Brain microvascular endothelial cell (primary cell): Measurements from ENCODE around the gene SNRNP70.

ENCODE experiments used
- DNase-seq: peaks from one replicate; pipeline ENCODE4 v3.0.0-alpha.2; 2020
- H3K27ac ChIP-seq: fragments of 250-450 bp; sonication (Bioruptor Pico); 2 replicates; pipeline ENCODE4 v1.5.1; 2020; ENCODE audit warnings: mild to moderate bottlenecking, moderate library complexity
- H3K27me3 ChIP-seq: fragments of 250-450 bp; sonication (Bioruptor Pico); replicated peaks from 2 replicates; pipeline ENCODE4 v1.5.1; 2020; ENCODE audit warnings: mild to moderate bottlenecking
- H3K36me3 ChIP-seq: fragments of 250-450 bp; sonication (Bioruptor Pico); replicated peaks from 2 replicates; pipeline ENCODE4 v1.5.1; 2020; ENCODE audit warnings: mild to moderate bottlenecking
- H3K4me3 ChIP-seq: 2 replicates; pipeline ENCODE4 v1.5.1; 2011; ENCODE audit warnings: low read depth, mild to moderate bottlenecking, control low read depth, low read length, moderate library complexity
- in situ Hi-C: cut with HindIII; loops from 2 replicates; pipeline ENCODE4 v1.10.0; 2017; ENCODE audit warnings: low sequenced_read_pairs, low pct_ligation_motif_present
- TF ChIP-seq, protein P1 (sequence below): IDR thresholded peaks from 2 replicates; pipeline ENCODE4 v1.5.1; 2011; ENCODE audit warnings: low read depth, mild to moderate bottlenecking, moderate library complexity, low read length, control low read depth, inconsistent platforms; ENCODE audit errors: missing control alignments

Gene SNRNP70

DNA sequence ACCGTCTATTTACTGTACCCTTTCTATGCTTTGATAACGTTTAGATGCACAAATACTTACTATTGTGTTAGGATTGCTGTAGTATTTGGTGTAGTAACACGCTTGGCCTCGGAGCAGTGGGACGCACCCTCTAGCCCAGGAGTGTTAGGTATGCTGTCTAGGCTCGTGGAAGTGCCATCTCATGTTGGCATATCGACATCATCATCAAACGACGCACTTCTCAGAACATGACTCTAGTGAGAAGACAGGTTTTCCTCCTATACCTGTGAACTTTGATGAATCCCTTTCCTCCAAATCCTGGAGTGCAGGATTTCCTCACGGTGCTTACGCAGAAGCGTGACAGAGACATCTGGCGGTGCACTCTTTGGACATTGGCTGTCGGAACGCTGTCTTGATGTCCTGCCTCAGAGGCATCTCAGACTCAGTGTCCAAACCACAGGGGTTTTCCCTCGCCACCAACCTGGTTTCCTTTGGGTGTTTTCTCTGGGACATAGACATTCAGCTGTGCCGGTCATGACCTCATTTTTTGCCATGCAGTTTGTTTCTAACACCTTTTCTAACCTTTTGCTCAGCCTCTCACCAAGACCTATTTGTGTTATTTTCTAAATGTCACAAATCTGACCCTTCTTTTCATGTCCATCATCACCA, 6.3 kb downstream of the SNRNP70 start:
- TF ChIP-seq, protein P1, sequence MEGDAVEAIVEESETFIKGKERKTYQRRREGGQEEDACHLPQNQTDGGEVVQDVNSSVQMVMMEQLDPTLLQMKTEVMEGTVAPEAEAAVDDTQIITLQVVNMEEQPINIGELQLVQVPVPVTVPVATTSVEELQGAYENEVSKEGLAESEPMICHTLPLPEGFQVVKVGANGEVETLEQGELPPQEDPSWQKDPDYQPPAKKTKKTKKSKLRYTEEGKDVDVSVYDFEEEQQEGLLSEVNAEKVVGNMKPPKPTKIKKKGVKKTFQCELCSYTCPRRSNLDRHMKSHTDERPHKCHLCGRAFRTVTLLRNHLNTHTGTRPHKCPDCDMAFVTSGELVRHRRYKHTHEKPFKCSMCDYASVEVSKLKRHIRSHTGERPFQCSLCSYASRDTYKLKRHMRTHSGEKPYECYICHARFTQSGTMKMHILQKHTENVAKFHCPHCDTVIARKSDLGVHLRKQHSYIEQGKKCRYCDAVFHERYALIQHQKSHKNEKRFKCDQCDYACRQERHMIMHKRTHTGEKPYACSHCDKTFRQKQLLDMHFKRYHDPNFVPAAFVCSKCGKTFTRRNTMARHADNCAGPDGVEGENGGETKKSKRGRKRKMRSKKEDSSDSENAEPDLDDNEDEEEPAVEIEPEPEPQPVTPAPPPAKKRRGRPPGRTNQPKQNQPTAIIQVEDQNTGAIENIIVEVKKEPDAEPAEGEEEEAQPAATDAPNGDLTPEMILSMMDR, result no peak
- H3K4me3 ChIP-seq, result no peak overlapping the region
- in situ Hi-C loops, result no loop called here
- peaks cover 78% of the 10 kb centered on the region for H3K36me3 ChIP-seq
- H3K27me3 ChIP-seq, result no peaks in the 10 kb centered on the region
- no peak for DNase-seq
- H3K27ac ChIP-seq, result no peak overlapping the region

DNA sequence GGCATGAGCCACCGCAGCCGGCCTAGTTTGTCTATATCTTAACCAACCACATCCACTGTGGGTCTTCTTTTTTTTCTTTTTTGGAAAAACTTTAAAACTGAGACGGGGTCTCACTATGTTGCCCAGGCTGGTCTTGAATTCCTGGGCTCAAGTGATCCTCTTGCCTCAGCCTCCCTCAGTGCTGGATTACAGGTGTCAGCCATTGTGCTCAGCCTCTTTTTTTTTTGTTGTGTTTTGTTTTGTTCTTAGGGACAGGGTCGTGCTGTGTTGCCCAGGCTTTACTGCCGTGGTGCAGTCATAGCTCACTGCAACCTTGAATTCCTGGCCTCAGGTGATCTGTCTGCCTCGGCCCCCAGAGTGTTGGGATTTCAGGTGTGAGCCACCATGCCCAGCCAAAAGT, 7.4 kb downstream of the SNRNP70 start:
- TF ChIP-seq, protein P1, result no peak
- no peak for DNase-seq
- Histone ChIP-seq H3K27ac (no peak overlapping the region), H3K4me3 (no peak overlapping the region), H3K36me3 (peaks cover 76% of the 10 kb centered on the region), H3K27me3 (no peaks in the 10 kb centered on the region)
- in situ Hi-C loops, result no loop called here

DNA sequence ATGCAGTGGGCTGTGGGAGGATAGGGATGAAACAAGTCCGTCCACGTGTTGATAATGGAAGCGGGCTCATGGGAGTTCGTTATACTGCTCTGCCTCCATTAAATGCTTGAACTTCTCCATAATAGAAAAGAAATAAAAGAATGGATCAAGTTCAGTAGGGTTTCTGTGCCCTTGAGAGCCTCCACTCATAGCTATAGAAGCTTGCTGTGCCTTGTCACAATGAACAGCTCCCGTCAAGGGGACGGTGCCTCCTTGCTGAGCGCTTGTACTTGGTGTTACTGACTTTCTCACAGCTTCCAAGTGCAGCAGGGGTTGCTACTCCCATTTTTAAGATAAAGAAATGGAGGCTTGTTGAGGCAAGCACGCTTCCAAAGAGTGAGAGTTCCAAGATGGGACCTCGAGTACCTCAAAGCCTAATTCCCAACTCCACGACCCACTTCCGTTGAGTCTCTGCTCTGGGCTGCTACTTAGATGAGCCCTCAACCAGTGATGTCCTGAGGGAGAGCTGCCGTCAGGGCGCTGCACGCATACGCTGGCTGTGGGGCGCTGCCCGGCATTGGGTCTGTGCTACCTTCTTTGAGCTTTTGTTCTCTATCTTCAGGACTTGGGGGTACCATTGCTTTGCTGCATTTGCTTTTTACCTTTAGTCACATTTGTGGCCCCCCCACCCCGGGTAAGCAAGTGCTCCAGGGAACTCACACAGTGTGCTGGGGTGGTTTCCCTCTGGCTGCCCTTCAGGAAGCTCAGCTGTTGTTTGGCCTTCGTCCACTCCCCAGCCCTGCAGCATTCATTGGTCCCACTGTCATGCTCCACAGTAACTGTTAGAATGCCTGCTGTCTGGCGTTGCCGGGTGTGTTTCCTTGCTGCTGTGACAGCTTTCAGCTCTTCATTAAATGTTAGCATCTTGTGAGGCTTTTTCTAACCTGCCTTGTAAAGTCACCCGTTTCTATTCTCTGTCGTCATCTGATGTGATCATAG, 9.5 kb downstream of the SNRNP70 start:
- Histone ChIP-seq H3K36me3 (peaks cover 82% of the 10 kb centered on the region), H3K27me3 (no peaks in the 10 kb centered on the region), H3K4me3 (no peak overlapping the region), H3K27ac (no peak overlapping the region)
- DNase-seq, result no peak
- TF ChIP-seq, protein P1, result no peak
- in situ Hi-C loops, result no loop called here

DNA sequence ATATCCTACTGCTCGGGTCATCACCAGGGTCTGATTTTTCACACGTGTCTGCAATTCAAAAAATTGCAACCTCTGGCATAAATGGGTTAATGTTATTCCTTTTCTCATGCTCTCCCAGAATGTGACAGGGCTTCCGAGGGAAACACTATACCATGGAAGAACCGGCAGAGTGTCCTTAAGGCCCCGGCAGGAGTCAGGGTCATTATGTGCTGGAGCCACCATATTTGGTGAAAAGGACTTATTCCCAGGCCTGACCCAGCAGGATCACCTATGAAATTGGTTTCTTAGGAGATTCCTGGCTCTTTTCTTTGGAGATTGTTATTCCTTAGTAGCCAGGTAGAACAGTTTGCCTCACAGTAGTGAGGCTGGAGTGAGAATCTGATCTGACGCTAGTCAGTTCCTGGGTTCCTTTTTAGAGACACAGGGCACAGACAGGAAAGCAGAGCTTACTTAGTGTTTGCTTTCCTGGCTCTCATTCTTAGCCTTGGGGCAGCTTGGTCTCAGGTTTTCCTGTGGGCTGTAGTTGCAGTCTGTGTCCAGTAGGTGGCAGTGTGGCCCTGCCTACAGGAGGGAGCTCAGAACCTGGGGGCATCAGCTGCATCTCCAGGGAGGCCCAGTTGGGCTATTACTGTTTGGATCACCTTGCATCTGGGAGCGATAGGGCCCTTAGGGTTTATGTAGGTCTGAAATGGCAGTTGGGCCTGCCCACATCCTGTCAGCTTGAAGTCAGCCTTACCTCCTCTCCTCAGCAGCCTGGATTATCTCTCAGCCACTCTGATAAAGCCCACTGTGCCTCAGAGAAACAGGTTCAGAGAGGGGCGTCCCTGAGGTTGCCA, 12.4 kb downstream of the SNRNP70 start:
- Histone ChIP-seq H3K27me3 (no peaks in the 10 kb centered on the region), H3K4me3 (no peak overlapping the region), H3K36me3 (peaks cover 77% of the 10 kb centered on the region), H3K27ac (no peak overlapping the region)
- TF ChIP-seq, protein P1, result peak; percentile 100
- in situ Hi-C loops, result no loop called here
- DNase-seq, result peak; percentile 60

DNA sequence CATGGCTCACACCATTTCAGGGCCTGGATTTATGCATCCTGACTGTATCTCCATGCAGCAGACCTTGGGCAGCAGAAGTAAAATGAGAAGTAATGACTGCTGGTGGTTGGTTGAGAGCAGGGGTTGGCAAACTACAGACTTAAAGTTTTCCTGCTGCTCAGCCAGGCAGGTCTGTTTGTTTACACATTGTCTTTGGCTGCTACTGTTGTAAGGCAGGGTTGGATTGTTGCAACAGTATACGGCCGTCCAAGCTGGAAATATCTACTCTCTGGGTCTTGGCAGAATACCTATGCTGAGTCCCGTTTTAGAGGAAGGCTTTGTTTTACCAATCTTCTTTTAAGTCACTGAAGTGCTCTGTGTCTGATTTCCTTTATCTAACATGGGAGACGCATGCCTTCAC, 13.5 kb downstream of the SNRNP70 start:
- Histone ChIP-seq H3K27me3 (no peaks in the 10 kb centered on the region), H3K27ac (no peak overlapping the region), H3K36me3 (peaks cover 73% of the 10 kb centered on the region), H3K4me3 (no peak overlapping the region)
- DNase-seq, result no peak
- in situ Hi-C loops, result no loop called here
- TF ChIP-seq, protein P1, result no peak
